Measurements from ENCODE around the gene ENGASE. TPM values are rescaled to one million over a fixed set of nuclear protein-coding genes. Genes with fewer than 3 reads are reported as not detected.

ENGASE gene
- total and polyA plus RNA-seq, 2 experiments from 2014 or later = 5.1 to 8.4 TPM

GRCh38 chr17:79129523-79129922, 54.9 kb downstream of the ENGASE start:
- Histone ChIP-seq H2AFZ (no peak overlapping the region), H3K79me2 (ENCODE audit: insufficient read depth) (no peaks in the 10 kb centered on the region), H3K36me3 (ENCODE audit: low read depth) (no peaks in the 10 kb centered on the region), H3K4me2 (ENCODE audit: unreplicated experiment) (no peak overlapping the region), H3K4me3 (no peak overlapping the region), H3K27ac (no peak overlapping the region), H3K4me1 (ENCODE audit: insufficient read depth) (no peaks in the 10 kb centered on the region), H3F3A (ENCODE audit: insufficient read depth) (no peaks in the 10 kb centered on the region), H3K27me3 (replicated peaks; ENCODE audit: insufficient read depth) (peaks cover 7% of the 10 kb centered on the region), H3K9me2 (ENCODE audit: insufficient read depth) (no peaks in the 10 kb centered on the region), H3K9ac (no peak overlapping the region), H4K20me1 (ENCODE audit: insufficient read depth) (no peaks in the 10 kb centered on the region), H3K9me3 (ENCODE audit: low read depth) (no peaks in the 10 kb centered on the region)
- no peak for DNase-seq
- WGBS, 2 experiments (ENCODE audit: low coverage in 1 of 2, low lambda C conversion rate in 2 of 2, missing lambda C conversion rate in 2 of 2) = 38 to 45% methylated on average over 4 of the region's 4 CpGs
- in situ Hi-C loops (cut with MboI) = no loop called here
- no peak for TF ChIP-seq EZH2 (IDR thresholded peaks at IDR 0.05; ENCODE audit: insufficient read depth, poor library complexity, severe bottlenecking)
- no peak for TF ChIP-seq EZH2phosphoT487 (IDR thresholded peaks at IDR 0.05; ENCODE audit: insufficient read depth, low read depth)

GRCh38 chr17:79130536-79131273, 56.1 kb downstream of the ENGASE start:
- TF ChIP-seq EZH2phosphoT487 (IDR thresholded peaks at IDR 0.05; ENCODE audit: insufficient read depth, low read depth) (no peak), EZH2 (IDR thresholded peaks at IDR 0.05; ENCODE audit: insufficient read depth, poor library complexity, severe bottlenecking) (no peak)
- DNase-seq = no peak
- Histone ChIP-seq H3K36me3 (ENCODE audit: low read depth) (no peaks in the 10 kb centered on the region), H3K4me2 (ENCODE audit: unreplicated experiment) (no peak overlapping the region), H3K27me3 (replicated peaks; ENCODE audit: insufficient read depth) (peaks cover 11% of the 10 kb centered on the region), H3F3A (ENCODE audit: insufficient read depth) (no peaks in the 10 kb centered on the region), H3K4me3 (no peak overlapping the region), H3K27ac (no peak overlapping the region), H4K20me1 (ENCODE audit: insufficient read depth) (no peaks in the 10 kb centered on the region), H3K9me3 (ENCODE audit: low read depth) (no peaks in the 10 kb centered on the region), H3K9me2 (ENCODE audit: insufficient read depth) (no peaks in the 10 kb centered on the region), H3K4me1 (ENCODE audit: insufficient read depth) (no peaks in the 10 kb centered on the region), H3K79me2 (ENCODE audit: insufficient read depth) (no peaks in the 10 kb centered on the region), H3K9ac (no peak overlapping the region), H2AFZ (no peak overlapping the region)
- in situ Hi-C loops (cut with MboI) = no loop called here
- 66% methylated on average over 33 to 34 of the region's 34 CpGs for WGBS, 2 experiments (ENCODE audit: low coverage in 1 of 2, low lambda C conversion rate in 2 of 2, missing lambda C conversion rate in 2 of 2)

DNA sequence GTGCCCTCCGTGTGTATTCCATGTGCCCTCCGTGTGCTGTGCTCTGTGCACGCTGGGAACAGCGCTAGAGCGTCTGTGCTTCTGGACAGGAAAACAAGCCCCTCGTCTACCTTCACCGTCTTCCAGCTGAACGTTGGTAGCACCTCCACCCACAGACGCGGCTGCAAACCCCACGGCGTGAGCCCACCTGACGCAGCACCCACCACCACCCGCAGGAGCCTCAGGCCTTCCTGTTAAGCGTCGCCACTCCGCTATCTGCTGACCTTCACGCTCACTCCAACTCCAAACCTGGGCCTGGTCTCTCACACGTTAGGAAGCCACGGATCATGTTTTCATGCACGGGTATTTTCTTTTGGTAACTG, 56.6 kb downstream of the ENGASE start:
- Histone ChIP-seq H4K20me1 (ENCODE audit: insufficient read depth) (no peaks in the 10 kb centered on the region), H3K9ac (no peak overlapping the region), H3K27me3 (replicated peaks; ENCODE audit: insufficient read depth) (peaks cover 16% of the 10 kb centered on the region), H3K79me2 (ENCODE audit: insufficient read depth) (no peaks in the 10 kb centered on the region), H2AFZ (no peak overlapping the region), H3F3A (ENCODE audit: insufficient read depth) (no peaks in the 10 kb centered on the region), H3K9me3 (ENCODE audit: low read depth) (no peaks in the 10 kb centered on the region), H3K27ac (no peak overlapping the region), H3K36me3 (ENCODE audit: low read depth) (no peaks in the 10 kb centered on the region), H3K4me1 (ENCODE audit: insufficient read depth) (no peaks in the 10 kb centered on the region), H3K9me2 (ENCODE audit: insufficient read depth) (no peaks in the 10 kb centered on the region), H3K4me2 (ENCODE audit: unreplicated experiment) (no peak overlapping the region), H3K4me3 (no peak overlapping the region)
- TF ChIP-seq EZH2 (IDR thresholded peaks at IDR 0.05; ENCODE audit: insufficient read depth, poor library complexity, severe bottlenecking) (no peak), EZH2phosphoT487 (IDR thresholded peaks at IDR 0.05; ENCODE audit: insufficient read depth, low read depth) (no peak)
- 71 to 75% methylated on average over 21 of the region's 21 CpGs for WGBS, 2 experiments (ENCODE audit: low coverage in 1 of 2, low lambda C conversion rate in 2 of 2, missing lambda C conversion rate in 2 of 2)
- in situ Hi-C loops (cut with MboI) = no loop called here
- DNase-seq = no peak

GRCh38 chr17:79131701-79132100, 57.1 kb downstream of the ENGASE start:
- no peak overlapping the region for H3K4me3 ChIP-seq
- in situ Hi-C loops (cut with MboI) = no loop called here
- H3K36me3 ChIP-seq (ENCODE audit: low read depth) = no peaks in the 10 kb centered on the region
- no peaks in the 10 kb centered on the region for H3K9me3 ChIP-seq (ENCODE audit: low read depth)
- peaks cover 16% of the 10 kb centered on the region for H3K27me3 ChIP-seq (replicated peaks; ENCODE audit: insufficient read depth)
- no peak overlapping the region for H3K27ac ChIP-seq
- H3K9me2 ChIP-seq (ENCODE audit: insufficient read depth) = no peaks in the 10 kb centered on the region
- TF ChIP-seq EZH2 (IDR thresholded peaks at IDR 0.05; ENCODE audit: insufficient read depth, poor library complexity, severe bottlenecking) (no peak), EZH2phosphoT487 (IDR thresholded peaks at IDR 0.05; ENCODE audit: insufficient read depth, low read depth) (no peak)
- H3K79me2 ChIP-seq (ENCODE audit: insufficient read depth) = no peaks in the 10 kb centered on the region
- no peaks in the 10 kb centered on the region for H3F3A ChIP-seq (ENCODE audit: insufficient read depth)
- H3K4me2 ChIP-seq (ENCODE audit: unreplicated experiment) = no peak overlapping the region
- no peak overlapping the region for H2AFZ ChIP-seq
- 62 to 65% methylated on average over 8 of the region's 8 CpGs for WGBS, 2 experiments (ENCODE audit: low coverage in 1 of 2, low lambda C conversion rate in 2 of 2, missing lambda C conversion rate in 2 of 2)
- no peak overlapping the region for H3K9ac ChIP-seq
- H4K20me1 ChIP-seq (ENCODE audit: insufficient read depth) = no peaks in the 10 kb centered on the region
- no peaks in the 10 kb centered on the region for H3K4me1 ChIP-seq (ENCODE audit: insufficient read depth)
- DNase-seq = no peak
